22Rv1 (cell line): ENCODE data around the gene NCOR1.
"Not testable (repeated sequence)": the region's sequence is repeated elsewhere in the genome, so short reads cannot be mapped to it uniquely, and the experiment has no call there.

Source experiments
- ZFX ChIP-seq: fragments of 450-650 bp; IDR thresholded peaks from 2 replicates; pipeline ENCODE4 v1.6.1; 2017; ENCODE audit warnings: antibody characterized with exemption, borderline replicate concordance
- TF ChIP-seq, protein P1 (sequence below): fragments of 450-650 bp; IDR thresholded peaks from 2 replicates; pipeline ENCODE4 v1.5.1; 2017; ENCODE audit warnings: mild to moderate bottlenecking

DNA sequence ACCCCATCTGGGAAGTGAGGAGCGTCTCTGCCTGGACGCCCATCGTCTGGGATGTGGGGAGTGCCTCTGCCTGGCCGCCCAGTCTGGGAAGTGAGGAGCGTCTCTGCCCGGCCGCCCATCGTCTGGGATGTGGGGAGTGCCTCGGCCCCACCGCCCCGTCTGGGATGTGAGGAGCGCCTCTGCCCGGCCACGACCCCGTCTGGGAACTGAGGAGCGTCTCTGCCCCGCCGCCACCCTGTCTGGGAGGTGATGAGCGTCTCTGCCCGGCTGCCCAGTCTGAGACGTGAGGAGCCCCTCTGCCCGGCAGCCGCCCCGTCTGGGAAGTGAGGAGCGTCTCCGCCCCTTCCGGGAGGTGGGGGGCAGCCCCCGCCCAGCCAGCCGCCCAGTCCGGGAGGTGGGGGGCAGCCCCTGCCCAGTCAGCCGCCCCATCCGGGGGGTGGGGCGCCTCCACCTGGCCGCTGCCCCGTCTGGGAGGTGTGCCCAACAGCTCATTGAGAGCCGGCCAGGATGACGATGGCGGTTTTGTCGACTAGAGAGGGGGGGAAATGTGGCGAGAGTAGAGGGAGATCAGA is 69.9 kb downstream of the NCOR1 start:
- TF ChIP-seq, protein P1, sequence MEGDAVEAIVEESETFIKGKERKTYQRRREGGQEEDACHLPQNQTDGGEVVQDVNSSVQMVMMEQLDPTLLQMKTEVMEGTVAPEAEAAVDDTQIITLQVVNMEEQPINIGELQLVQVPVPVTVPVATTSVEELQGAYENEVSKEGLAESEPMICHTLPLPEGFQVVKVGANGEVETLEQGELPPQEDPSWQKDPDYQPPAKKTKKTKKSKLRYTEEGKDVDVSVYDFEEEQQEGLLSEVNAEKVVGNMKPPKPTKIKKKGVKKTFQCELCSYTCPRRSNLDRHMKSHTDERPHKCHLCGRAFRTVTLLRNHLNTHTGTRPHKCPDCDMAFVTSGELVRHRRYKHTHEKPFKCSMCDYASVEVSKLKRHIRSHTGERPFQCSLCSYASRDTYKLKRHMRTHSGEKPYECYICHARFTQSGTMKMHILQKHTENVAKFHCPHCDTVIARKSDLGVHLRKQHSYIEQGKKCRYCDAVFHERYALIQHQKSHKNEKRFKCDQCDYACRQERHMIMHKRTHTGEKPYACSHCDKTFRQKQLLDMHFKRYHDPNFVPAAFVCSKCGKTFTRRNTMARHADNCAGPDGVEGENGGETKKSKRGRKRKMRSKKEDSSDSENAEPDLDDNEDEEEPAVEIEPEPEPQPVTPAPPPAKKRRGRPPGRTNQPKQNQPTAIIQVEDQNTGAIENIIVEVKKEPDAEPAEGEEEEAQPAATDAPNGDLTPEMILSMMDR = not testable (repeated sequence)
- TF ChIP-seq ZFX = not testable (repeated sequence)
